K562 (cell line): ENCODE results near the gene TLR5. TPM values are rescaled to one million over a fixed set of nuclear protein-coding genes. Genes with fewer than 3 reads are reported as not detected.
A peak's percentile ranks its signal among the peaks of the same experiment; 100 is the strongest.

Experiments
- ATF3 ChIP-seq, 2 experiments: fragments of 450-650 bp in 1 of 2; sonication (generic) in 1 of 2; formaldehyde crosslinking in 1 of 2; IDR thresholded peaks in 1 of 2; conservative IDR thresholded peaks in 1 of 2; 2 replicates each; pipeline versions ENCODE4 v1.6.1 to v1.8.1; 2016 to 2023; ENCODE audit warnings: mild to moderate bottlenecking in 2 of 2, moderate library complexity in 2 of 2, inconsistent platforms in 1 of 2, missing genetic modification reagents in 1 of 2
- ATF4 ChIP-seq: fragments of 450-650 bp; formaldehyde crosslinking; IDR thresholded peaks from 2 replicates; pipeline ENCODE4 v1.4.0; 2022; ENCODE audit warnings: mild to moderate bottlenecking, moderate library complexity
- ATF7 ChIP-seq: fragments of 450-650 bp; IDR thresholded peaks from 2 replicates; pipeline ENCODE4 v1.7.1; 2014; ENCODE audit warnings: mild to moderate bottlenecking, moderate library complexity
- BCLAF1 ChIP-seq, 2 experiments: fragments of 450-650 bp in 1 of 2; IDR thresholded peaks; 2 replicates each; pipeline ENCODE4 v1.6.1; 2011 to 2017; ENCODE audit warnings: low read depth in 2 of 2, antibody characterized with exemption in 1 of 2, borderline replicate concordance in 1 of 2, low read length in 1 of 2, mild to moderate bottlenecking in 1 of 2, mixed read lengths in 1 of 2; ENCODE audit not compliant: control insufficient read depth in 1 of 2
- CBX3 ChIP-seq, 2 experiments: IDR thresholded peaks; 1 replicate in 1 of 2; 2 replicates in 1 of 2; pipeline ENCODE4 v1.6.1; 2012; ENCODE audit warnings: inconsistent platforms in 2 of 2, low read length in 2 of 2, borderline replicate concordance in 1 of 2, control low read depth in 1 of 2
- DDX20 ChIP-seq: fragments of 450-650 bp; IDR thresholded peaks from 2 replicates; pipeline ENCODE4 v1.6.1; 2016; ENCODE audit warnings: missing genetic modification characterization, low read depth, mild to moderate bottlenecking, missing compliant biosample characterization, moderate library complexity
- E2F3 ChIP-seq: fragments of 250-450 bp; sonication (Bioruptor Pico); IDR thresholded peaks from 2 replicates; pipeline ENCODE4 v1.4.0; 2020; ENCODE audit warnings: mild to moderate bottlenecking
- HCFC1 ChIP-seq: IDR thresholded peaks from 2 replicates; pipeline ENCODE4 v1.6.1; 2012; ENCODE audit warnings: low read depth, low read length, improper control_type of control experiment
- IRF1 ChIP-seq: sonication (generic); formaldehyde crosslinking; IDR thresholded peaks from 2 replicates; pipeline ENCODE4 v1.8.0; 2022; ENCODE audit warnings: missing genetic modification reagents, mild to moderate bottlenecking, borderline replicate concordance
- LCOR ChIP-seq: sonication (generic); formaldehyde crosslinking; IDR thresholded peaks from 2 replicates; pipeline ENCODE4 v1.8.0; 2022; ENCODE audit warnings: mild to moderate bottlenecking, missing genetic modification reagents
- NFIC ChIP-seq: fragments of 450-650 bp; IDR thresholded peaks from 2 replicates; pipeline ENCODE4 v1.6.1; 2017; ENCODE audit warnings: mild to moderate bottlenecking, inconsistent platforms
- RBM22 ChIP-seq: fragments of 200-400 bp; formaldehyde crosslinking; IDR thresholded peaks from 2 replicates; pipeline ENCODE4 v1.6.1; 2018; ENCODE audit warnings: low read length, low read depth; ENCODE audit not compliant: poor library complexity, severe bottlenecking
- SMARCA5 ChIP-seq: fragments of 450-650 bp; IDR thresholded peaks from 2 replicates; pipeline ENCODE4 v1.6.1; 2016
- ZNF785 ChIP-seq: fragments of 250-450 bp; sonication (Bioruptor Pico); IDR thresholded peaks from 2 replicates; pipeline ENCODE4 v1.4.0; 2020; ENCODE audit warnings: mild to moderate bottlenecking
- polyA plus RNA-seq, 8 experiments: library from polyadenylated mRNA; depleted of rRNA in 4 of 8; stranded (reverse) in 5 of 8; unstranded in 3 of 8; fragments of >200 nt; fragmentation: Nextera tagmentation in 2 of 8; fragmentation: Illumina TruSeq in 1 of 8; extraction: Ambion mirVana in 2 of 8; extraction: Trizol in 1 of 8; gene quantifications; 2 replicates each; pipeline versions ENCODE4 v1.2.1 to v1.2.3, GENCODE V29; 2011 to 2014; ENCODE audit warnings: inconsistent platforms in 1 of 8, missing spikeins in 1 of 8
- total RNA-seq, 7 experiments: library from RNA; depleted of rRNA in 6 of 7; stranded (reverse); fragments of >200 nt in 6 of 7; fragmentation: Illumina TruSeq in 2 of 7; extraction: Trizol in 2 of 7; gene quantifications; 2 replicates each; pipeline versions ENCODE4 v1.2.1 to v1.2.3, GENCODE V29; 2011 to 2021; ENCODE audit warnings: low replicate concordance in 1 of 7
- TF ChIP-seq, protein P1 (sequence below): fragments of 250-450 bp; sonication (Bioruptor Pico); IDR thresholded peaks from 2 replicates; pipeline ENCODE4 v1.5.0; 2021
- TF ChIP-seq, protein P2 (sequence below): sonication (generic); formaldehyde crosslinking; IDR thresholded peaks from 2 replicates; pipeline ENCODE4 v1.4.0; 2020; ENCODE audit warnings: mild to moderate bottlenecking, missing genetic modification reagents

Gene TLR5
- total and polyA plus RNA-seq, 9 of the 15 experiments (the other 6 are each of a cell fraction or from before 2014, with no cell fraction given), result 0.93 to 7.4 (median 1.9) TPM

DNA sequence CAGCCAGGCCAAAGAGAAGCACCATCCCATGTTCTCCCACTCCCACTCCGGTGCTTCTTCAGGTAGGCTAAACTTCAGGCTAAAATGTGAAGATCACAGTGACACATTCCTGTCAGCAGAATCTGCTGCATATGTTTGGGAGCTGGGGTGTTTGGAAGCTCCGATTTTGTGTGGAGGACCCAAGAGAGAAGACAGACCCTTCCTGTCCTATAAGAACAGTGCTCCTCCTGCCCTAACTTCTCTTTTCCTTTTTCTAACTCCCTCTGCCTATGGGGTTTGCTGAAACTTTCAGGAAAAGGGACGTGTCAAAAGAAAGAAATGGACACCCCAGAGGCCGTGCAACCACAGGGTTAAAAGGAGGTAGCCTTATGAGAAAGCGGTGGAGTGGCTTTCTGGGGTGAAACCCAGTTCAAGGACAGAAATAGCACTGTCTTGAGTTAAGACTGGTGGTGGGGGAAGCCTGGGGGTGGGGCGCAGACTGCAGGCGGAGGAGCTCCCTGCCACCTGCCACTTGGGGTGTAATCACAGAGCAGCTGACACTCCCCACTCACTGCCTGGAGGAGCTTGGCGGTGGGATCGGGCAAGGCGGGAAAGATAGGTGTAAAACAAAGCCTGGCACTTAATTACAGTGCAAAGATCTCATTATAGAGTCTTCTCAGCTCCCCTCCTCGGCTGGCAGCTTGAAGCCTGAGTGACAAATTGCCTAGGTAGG, 645 bp upstream of the TLR5 start (continued):
- TF ChIP-seq IRF1 (CRISPR knock-in tag) (no peak), ATF4 (CRISPR knock-in tag) (peak; percentile 18; the same call in 1 of the 2 replicates), BCLAF1 (IDR thresholded peaks at IDR 0.05; ENCODE audit: borderline replicate concordance in 1 of 2, control insufficient read depth in 1 of 2, low read depth in 2 of 2, low read length in 1 of 2) (0 out of 4 replicates have a peak, but pooled peaks of 1 of the 2 experiments have one; percentile 40), SMARCA5 (0 out of 2 replicates have a peak, but pooled peaks have one; percentile 39), ATF3 (IDR thresholded peaks at IDR 0.05) (no peak), ATF3 (CRISPR knock-in tag; conservative IDR thresholded peaks at IDR 0.05) (no peak), CBX3 (IDR thresholded peaks at IDR 0.05; ENCODE audit: borderline replicate concordance in 1 of 2, low read length in 2 of 2) (peak in 1 of 2 experiments; percentile 30; a peak in 1 of 3 replicates), NFIC (no peak), LCOR (no peak), E2F3 (CRISPR knock-in tag) (0 out of 2 replicates have a peak, but pooled peaks have one; percentile 27), DDX20 (tag) (no peak), HCFC1 (no peak), ZNF785 (no peak), RBM22 (no peak), ATF7 (no peak)
- TF ChIP-seq, protein P1, sequence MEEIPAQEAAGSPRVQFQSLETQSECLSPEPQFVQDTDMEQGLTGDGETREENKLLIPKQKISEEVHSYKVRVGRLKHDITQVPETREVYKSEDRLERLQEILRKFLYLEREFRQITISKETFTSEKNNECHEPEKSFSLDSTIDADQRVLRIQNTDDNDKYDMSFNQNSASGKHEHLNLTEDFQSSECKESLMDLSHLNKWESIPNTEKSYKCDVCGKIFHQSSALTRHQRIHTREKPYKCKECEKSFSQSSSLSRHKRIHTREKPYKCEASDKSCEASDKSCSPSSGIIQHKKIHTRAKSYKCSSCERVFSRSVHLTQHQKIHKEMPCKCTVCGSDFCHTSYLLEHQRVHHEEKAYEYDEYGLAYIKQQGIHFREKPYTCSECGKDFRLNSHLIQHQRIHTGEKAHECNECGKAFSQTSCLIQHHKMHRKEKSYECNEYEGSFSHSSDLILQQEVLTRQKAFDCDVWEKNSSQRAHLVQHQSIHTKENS (CRISPR knock-in tag), result no peak
- TF ChIP-seq, protein P2, sequence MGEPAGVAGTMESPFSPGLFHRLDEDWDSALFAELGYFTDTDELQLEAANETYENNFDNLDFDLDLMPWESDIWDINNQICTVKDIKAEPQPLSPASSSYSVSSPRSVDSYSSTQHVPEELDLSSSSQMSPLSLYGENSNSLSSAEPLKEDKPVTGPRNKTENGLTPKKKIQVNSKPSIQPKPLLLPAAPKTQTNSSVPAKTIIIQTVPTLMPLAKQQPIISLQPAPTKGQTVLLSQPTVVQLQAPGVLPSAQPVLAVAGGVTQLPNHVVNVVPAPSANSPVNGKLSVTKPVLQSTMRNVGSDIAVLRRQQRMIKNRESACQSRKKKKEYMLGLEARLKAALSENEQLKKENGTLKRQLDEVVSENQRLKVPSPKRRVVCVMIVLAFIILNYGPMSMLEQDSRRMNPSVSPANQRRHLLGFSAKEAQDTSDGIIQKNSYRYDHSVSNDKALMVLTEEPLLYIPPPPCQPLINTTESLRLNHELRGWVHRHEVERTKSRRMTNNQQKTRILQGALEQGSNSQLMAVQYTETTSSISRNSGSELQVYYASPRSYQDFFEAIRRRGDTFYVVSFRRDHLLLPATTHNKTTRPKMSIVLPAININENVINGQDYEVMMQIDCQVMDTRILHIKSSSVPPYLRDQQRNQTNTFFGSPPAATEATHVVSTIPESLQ, result peak; percentile 79; the same call in 1 of the 2 replicates
